ENCODE data around the gene LAMA5. TPM values are rescaled to one million over a fixed set of nuclear protein-coding genes. Genes with fewer than 3 reads are reported as not detected.

Gene LAMA5
- total RNA-seq, 1 experiment from 2014 or later: 4.5 TPM

GRCh38 chr20:62328684-62329388 is 38.3 kb downstream of the LAMA5 start:
- DNase-seq (ENCODE audit: low spot score): no peak

DNA sequence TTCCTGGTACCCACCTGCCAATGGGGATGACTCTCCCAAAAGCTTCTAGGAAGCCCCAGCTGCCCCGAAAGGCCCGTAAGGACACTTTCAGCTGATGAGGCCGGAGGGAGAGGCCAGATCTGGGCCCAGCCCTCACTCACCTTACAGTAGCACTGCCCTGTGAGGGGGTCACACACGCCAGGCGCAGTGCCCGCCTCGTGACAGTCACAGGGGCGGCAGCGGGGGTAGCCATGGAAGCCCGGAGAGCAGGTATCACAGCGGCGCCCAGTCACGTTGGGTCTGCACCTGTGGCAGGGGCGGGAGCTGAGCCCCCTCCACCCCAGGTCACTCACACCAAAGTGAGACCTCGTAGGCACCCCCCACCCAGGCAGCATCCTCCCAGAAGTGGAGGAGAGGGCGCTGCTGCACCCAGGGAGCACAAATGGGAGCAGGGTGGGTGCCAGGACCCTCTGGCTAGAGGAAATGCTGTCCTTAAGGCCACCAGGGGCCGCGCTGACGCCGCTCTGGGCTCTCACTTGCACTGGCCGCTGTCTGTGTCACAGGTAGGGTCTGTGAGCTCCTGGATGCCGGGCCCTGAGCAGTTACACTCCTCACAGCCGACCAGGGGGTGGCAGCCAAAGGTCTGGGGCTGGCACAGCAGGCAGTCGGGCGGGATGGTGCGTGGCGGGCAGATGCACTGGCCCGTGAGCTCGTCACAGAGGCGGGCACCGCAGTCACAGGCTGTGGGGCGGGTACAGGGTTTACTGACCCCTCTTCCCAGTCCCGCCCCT is 39.2 kb downstream of the LAMA5 start:
- DNase-seq (ENCODE audit: low spot score): no peak

DNA sequence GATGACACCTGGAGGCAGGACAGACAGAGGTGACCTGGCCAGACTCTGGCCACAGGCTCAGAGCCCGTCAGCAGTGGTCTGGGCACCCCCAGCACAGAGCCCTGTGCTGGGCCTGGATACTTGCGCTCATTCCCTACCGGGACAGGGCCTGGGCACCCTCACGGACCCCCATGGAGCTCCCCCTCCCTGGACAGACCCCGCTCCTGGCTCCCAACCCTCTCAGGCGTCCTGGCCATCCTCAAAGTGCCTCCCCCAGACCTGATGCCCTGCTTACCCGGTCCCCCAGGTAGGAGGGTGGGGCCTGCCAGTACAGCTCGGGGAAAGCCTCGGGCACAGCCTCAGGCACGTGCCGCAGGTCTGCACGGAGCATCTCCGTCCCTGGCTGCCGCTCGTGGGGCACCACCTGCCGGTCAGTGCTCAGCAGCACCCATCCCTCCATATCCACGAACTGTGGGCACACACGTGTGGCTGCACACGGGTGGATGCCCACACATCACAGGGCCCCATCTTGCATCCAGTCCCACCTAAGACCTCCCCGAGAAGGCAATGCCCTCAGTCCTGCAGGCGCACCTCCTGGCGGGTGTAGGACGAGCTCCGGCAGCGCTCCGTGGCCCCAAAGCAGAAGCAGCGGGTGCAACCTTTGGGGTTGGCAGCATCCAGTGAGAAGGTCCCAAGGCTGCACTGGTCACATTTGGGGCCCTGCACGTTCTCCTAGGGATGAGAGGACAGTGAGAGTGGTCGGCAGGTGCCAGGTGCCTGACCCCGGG is 40.0 kb downstream of the LAMA5 start:
- DNase-seq (ENCODE audit: low spot score): no peak

DNA sequence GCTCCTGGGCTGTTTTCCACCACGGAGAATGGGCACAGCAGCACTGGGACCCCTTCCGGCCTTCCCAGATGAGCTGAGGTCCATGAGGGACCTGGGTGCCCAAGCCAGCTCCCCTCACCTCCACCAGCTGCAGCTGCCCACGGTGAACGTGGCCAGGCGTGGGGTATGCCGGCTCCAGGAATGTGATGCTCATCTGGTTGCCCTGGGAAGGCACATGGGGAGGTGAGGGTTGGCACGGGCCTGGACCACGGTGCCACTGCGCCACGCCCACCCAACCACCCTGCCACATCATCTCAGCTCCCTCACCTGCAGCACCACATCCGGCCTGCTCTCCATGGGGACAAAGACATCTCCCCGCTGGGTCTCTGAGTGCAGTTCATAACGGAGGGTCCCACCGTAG is 40.6 kb downstream of the LAMA5 start:
- DNase-seq (ENCODE audit: low spot score): no peak

DNA sequence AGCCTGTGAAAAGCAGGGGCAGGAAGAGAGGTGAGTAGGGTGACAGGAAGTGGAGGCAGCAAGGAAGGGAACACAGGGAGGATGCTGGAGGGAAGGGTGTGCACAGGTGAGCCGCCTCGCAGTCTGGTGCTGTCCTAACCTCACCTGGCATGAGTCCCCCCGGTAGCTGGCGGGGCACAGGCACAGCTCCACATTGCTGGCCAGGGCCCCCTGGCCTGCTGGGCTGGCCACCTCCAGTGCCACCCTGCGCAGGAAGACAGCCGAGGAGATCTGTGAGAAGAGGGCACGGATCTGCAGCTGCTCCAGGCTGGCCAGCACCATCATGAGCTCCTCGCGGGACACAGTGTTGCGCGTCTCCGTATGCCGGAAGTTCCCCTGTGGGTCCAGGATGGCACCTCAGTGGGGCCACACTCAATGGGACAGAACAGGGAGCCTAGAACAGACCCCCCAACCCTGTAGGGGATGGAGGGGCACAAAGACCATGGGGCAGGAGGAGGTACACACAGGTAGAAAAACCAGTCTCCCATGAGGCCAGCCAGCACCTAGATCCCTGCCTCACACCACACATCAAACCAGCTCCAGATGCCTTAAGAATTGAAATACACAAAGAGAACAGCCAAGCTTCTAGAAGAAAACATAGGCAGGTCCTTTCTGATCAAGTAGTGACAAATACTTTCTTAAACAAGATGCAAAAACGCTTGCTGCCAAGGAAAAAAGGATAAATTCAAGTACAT is 41.8 kb downstream of the LAMA5 start:
- DNase-seq (ENCODE audit: low spot score): no peak

DNA sequence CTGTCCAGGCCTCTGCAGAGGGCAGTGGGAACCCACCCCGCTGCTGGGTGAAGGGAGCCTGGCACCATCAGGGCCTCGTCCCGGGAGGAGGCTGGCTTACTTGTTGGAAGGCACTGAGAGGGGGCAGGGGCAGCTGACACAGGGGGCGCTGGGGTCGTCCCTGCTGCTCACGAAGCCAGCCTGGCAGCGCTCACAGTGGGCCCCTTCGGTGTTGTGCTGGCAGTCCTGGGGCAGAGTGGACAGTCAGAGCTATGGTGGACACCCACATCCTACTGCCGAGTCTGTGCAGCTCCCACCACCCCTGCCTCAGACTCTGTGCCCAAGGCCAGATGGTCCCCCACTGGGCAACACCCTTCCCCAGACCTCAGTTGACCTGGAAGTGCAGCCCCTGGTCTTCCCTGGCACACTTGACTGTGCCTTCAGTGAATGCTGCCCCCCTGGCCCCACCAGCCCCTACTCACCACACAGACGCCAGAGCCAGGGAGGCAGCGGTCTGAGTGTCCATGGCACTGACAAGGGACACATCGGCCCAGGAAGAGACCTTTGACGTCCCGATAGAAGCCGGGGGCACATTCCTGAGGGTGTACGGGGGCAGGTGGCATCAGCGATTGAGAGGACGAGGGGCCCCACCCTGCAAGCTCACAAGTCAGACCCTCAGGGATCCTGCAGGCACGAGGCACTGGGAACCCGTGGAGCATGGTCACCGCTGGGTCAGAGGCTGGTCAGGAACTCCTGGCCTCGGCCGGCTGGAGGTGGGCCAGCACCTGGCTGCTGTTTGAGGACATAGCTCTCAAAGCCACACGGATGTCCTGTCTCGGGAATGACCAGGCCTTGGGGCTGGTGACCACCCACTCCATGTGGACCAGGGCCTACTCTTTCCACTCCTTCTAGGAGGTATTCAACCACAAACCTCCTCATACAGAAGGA is 42.9 kb downstream of the LAMA5 start:
- no peak for DNase-seq (ENCODE audit: low spot score)

GRCh38 chr20:62323146-62323979 is 43.7 kb downstream of the LAMA5 start:
- no peak for DNase-seq (ENCODE audit: low spot score)

DNA sequence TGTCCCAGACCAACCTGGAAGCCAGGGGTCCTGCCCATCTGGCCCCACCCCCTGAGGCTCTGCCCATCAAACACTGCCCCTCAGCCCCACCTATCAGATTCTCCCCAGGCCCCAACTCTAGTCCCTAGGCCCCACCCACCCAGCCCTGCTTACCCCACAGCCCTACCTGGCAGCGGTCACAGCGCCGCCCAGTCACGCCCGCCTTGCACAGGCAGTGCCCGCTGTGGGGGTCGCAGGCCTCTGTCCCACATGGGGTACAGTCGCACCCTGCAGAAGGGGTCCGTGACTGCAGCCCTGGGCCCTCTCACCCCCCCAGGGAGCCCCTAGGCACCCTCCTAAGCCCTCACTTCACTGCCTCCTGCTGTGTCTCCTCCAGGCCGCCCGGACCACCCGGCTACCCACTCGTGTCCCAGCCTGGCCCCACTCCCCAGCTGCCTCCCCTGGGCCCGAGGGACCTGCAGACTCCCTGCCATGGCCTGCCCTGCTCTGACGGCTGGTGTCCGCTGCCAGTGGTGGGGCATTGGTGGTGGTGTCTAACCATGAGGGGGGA is 44.5 kb downstream of the LAMA5 start:
- no peak for DNase-seq (ENCODE audit: low spot score)

DNA sequence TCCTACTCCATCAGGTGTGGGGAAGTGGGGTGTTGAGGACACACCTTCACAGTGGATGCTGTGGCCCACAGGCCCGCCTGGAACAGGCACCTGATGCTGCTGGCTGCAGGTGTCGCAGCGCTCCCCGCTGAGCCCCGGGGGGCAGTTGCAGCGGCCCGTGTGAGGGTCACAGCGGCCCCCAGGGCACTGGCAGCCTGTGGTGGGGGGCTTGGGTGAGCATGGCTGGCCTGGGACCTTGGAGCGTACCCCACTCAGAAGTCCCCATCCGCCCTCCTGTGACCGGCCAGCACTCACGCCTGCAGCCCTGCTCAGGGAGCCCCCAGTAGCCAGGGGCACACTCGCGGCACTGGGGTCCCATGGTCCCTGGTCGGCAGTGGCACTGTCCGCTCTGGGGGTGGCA is 45.1 kb downstream of the LAMA5 start:
- no peak for DNase-seq (ENCODE audit: low spot score)

- no peak for DNase-seq (ENCODE audit: low spot score)
These were observed 45.6 kb downstream of the LAMA5 start for GRCh38 chr20:62321521-62321948.

- DNase-seq (ENCODE audit: low spot score): no peak
These were observed 46.3 kb downstream of the LAMA5 start for GRCh38 chr20:62320581-62321354.

- DNase-seq (ENCODE audit: low spot score): no peak
These were observed 47.7 kb downstream of the LAMA5 start for GRCh38 chr20:62319346-62319909.

DNA sequence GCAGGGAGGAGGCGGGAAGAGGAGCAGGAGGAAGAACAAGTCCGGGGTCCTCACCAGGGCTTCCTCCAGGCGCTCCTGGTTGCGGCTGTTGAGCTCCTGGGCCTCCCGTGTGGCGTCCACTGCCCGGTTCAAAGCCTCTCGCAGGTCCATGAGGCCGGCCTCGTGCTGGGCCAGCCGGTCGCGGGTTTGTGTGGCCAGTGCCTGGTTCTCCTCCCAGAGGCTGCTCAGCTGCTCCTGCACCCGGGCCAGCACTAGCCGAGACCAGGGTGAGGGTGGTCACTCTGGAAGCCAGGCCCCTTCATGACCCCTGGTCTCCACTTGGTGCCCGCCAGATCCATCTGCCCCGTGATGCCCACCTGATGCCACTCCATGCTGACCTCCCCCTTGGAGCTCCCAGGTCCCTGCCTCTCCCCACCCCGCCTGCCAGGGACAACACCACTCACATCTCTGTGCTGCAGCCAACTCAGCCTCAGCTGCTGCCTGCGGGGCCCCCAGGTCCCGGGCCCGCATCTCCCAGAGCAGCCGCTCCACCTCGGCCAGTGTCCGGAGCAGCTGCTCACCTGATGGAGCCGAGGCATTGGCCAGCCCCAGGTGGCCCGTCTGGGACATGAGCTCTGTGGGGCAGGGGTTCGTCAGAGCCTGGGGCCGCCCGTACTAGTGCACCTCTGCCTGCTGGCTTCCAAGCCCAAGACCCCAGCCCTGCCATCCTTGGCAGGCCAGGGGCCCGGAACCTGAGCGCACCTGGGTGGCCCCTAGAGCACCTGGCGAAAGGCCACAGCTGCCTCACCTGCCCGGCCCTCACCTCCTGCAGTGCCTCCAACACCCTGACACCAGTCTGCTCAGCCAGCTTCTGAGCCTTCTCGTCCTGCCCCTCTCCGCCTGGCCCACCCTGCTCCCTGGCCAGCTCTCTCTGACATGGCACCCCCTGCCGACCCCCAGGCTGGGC is 48.4 kb downstream of the LAMA5 start:
- no peak for DNase-seq (ENCODE audit: low spot score)

GRCh38 chr20:62317167-62317655 is 49.9 kb downstream of the LAMA5 start:
- DNase-seq (ENCODE audit: low spot score): no peak

GRCh38 chr20:62316331-62317166 is 50.6 kb downstream of the LAMA5 start:
- no peak for DNase-seq (ENCODE audit: low spot score)

DNA sequence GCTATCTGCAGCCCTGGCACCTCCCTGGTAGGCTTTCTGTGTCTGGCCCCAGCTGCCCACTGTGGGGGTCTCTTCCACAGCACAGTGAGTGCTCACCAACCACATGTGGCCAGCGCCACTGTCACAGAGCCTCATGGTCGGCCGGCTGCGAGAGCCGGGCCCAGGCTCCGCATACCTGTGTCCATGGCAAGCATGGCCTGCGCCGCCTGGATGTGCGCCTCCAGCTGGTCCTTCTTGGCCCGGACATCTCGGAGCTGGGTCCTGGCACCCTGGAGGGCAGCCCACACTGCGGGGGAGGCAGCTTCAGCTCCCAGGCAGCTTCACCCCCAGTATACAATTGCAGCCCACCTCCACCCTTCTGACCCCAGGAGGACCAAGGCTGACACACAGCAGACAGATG is 51.3 kb downstream of the LAMA5 start:
- DNase-seq (ENCODE audit: low spot score): no peak

Measured in H4 (cell line).